HCT116 (cell line): Measurements from ENCODE around the gene IFI16. TPM values are rescaled to one million over a fixed set of nuclear protein-coding genes. Genes with fewer than 3 reads are reported as not detected.

Experiments used
- ATAC-seq: fragments of 200-7000 bp; cut with Tn5 transposase; 2 replicates; pipeline ENCODE4 v1.9.1; 2020; ENCODE audit warnings: mild to moderate bottlenecking, moderate library complexity
- BruUV-seq: library from RNA; stranded (reverse); fragments of 400-500 nt; replicated peaks from 2 replicates; lab custom pipeline; 2021; lab: Mats Ljungman, UMichigan
- CTCF ChIA-PET: fragments of 300-600 bp; sonication (Branson Sonifier 250); formaldehyde crosslinking; loops from one replicate; lab custom pipeline; 2021; ENCODE audit warnings: antibody characterized with exemption; lab: Charles Lee
- POLR2A ChIA-PET: fragments of 300-600, 350-600 bp; sonication (Branson Sonifier 250); formaldehyde crosslinking; loops from one replicate; lab custom pipeline; 2021; ENCODE audit warnings: antibody characterized with exemption; lab: Charles Lee
- RAD21 ChIA-PET, 2 experiments: fragments of 300-600 bp; sonication (Branson Sonifier 250); formaldehyde crosslinking; loops; one replicate each; lab custom pipeline; 2023; ENCODE audit warnings: low total read pairs in 2 of 2; ENCODE audit not compliant: uncharacterized antibody in 2 of 2, unreplicated experiment in 2 of 2, low non-redundant PET in 1 of 2; lab: Charles Lee
- DNase-seq: peaks from one replicate; pipeline ENCODE4 v3.0.0-alpha.2; 2010; ENCODE audit warnings: low read depth, low spot score
- H2AFZ ChIP-seq: fragments of 200-600 bp; shearing (Covaris generic), sonication (generic); 2 replicates; pipeline ENCODE4 v1.6.1; 2017; ENCODE audit warnings: low read depth, mixed run types, mixed read lengths, antibody characterized with exemption, low read length; ENCODE audit not compliant: poor library complexity, severe bottlenecking
- H3K27ac ChIP-seq: 2 replicates; pipeline ENCODE4 v1.5.1; 2012; ENCODE audit warnings: low read depth, low read length
- H3K27me3 ChIP-seq: fragments of 200-600 bp; sonication (generic); 2 replicates; pipeline ENCODE4 v1.6.1; 2016; ENCODE audit warnings: mixed run types, low read length, mixed read lengths; ENCODE audit not compliant: insufficient read depth
- H3K36me3 ChIP-seq, 2 experiments: fragments of 200-500 bp in 1 of 2; fragments of 200-600 bp in 1 of 2; sonication (Bioruptor generic) in 1 of 2; sonication (generic) in 1 of 2; 2 replicates each; pipeline versions ENCODE4 v1.5.1 to v1.6.1; 2014 to 2016; ENCODE audit warnings: low read length in 2 of 2, inconsistent platforms in 1 of 2, mixed read lengths in 1 of 2, mixed run types in 1 of 2; ENCODE audit not compliant: insufficient read depth in 2 of 2, control insufficient read depth in 1 of 2
- H3K4me1 ChIP-seq, 2 experiments: fragments of 200-600 bp in 1 of 2; sonication (generic) in 1 of 2; 2 replicates each; pipeline versions ENCODE4 v1.5.1 to v1.6.1; 2012 to 2017; ENCODE audit warnings: low read length in 2 of 2, inconsistent platforms in 1 of 2, mild to moderate bottlenecking in 1 of 2, mixed read lengths in 1 of 2, mixed run types in 1 of 2, moderate library complexity in 1 of 2; ENCODE audit not compliant: insufficient read depth in 2 of 2, control insufficient read depth in 1 of 2
- H3K4me2 ChIP-seq: fragments of 200-600 bp; sonication (generic); 2 replicates; pipeline ENCODE4 v1.6.1; 2017; ENCODE audit warnings: mixed run types, low read length, mixed read lengths
- H3K4me3 ChIP-seq, 2 experiments: fragments of 200-600 bp in 1 of 2; sonication (generic) in 1 of 2; replicated peaks in 1 of 2; 2 replicates each; pipeline ENCODE4 v1.5.1; 2011 to 2016; ENCODE audit warnings: low read length in 2 of 2, control low read depth in 1 of 2, low read depth in 1 of 2, mild to moderate bottlenecking in 1 of 2, mixed read lengths in 1 of 2, mixed run types in 1 of 2
- H3K79me2 ChIP-seq: fragments of 200-600 bp; sonication (generic); 2 replicates; pipeline ENCODE4 v1.6.1; 2017; ENCODE audit warnings: mild to moderate bottlenecking, mixed run types, low read length, moderate library complexity, mixed read lengths; ENCODE audit not compliant: insufficient read depth
- H3K9ac ChIP-seq: fragments of 200-600 bp; sonication (generic); 2 replicates; pipeline ENCODE4 v1.6.1; 2016; ENCODE audit warnings: low read length, mixed read lengths
- H3K9me2 ChIP-seq: fragments of 200-600 bp; sonication (generic), shearing (Covaris generic); 2 replicates; pipeline ENCODE4 v1.6.1; 2017; ENCODE audit warnings: mixed run types, mild to moderate bottlenecking, moderate library complexity; ENCODE audit not compliant: insufficient read depth
- H3K9me3 ChIP-seq, 2 experiments: fragments of 200-500 bp in 1 of 2; fragments of 200-600 bp in 1 of 2; sonication (Bioruptor generic) in 1 of 2; sonication (generic) in 1 of 2; 2 replicates each; pipeline ENCODE4 v1.6.1; 2014 to 2017; ENCODE audit warnings: low read length in 2 of 2, mixed read lengths in 2 of 2, inconsistent platforms in 1 of 2, low read depth in 1 of 2, mild to moderate bottlenecking in 1 of 2, mixed run types in 1 of 2, moderate library complexity in 1 of 2; ENCODE audit not compliant: control insufficient read depth in 1 of 2, insufficient read depth in 1 of 2
- H4K20me1 ChIP-seq: fragments of 200-600 bp; sonication (generic), shearing (Covaris generic); 2 replicates; pipeline ENCODE4 v1.6.1; 2017; ENCODE audit warnings: mixed run types, mild to moderate bottlenecking, moderate library complexity; ENCODE audit not compliant: insufficient read depth
- CBX3 ChIP-seq: IDR thresholded peaks from 2 replicates; pipeline ENCODE4 v1.6.1; 2012; ENCODE audit warnings: low read depth
- CEBPB ChIP-seq: IDR thresholded peaks from 2 replicates; pipeline ENCODE4 v1.6.1; 2012; ENCODE audit warnings: low read depth
- ELF1 ChIP-seq: IDR thresholded peaks from 2 replicates; pipeline ENCODE4 v1.6.1; 2012; ENCODE audit warnings: low read depth, borderline replicate concordance
- EZH2 ChIP-seq: fragments of 200-600 bp; sonication (generic); IDR thresholded peaks from 2 replicates; pipeline ENCODE4 v1.6.1; 2017; ENCODE audit warnings: antibody characterized with exemption, mixed run types
- EZH2phosphoT487 ChIP-seq: fragments of 200-600 bp; IDR thresholded peaks from 2 replicates; pipeline ENCODE4 v1.6.1; 2018; ENCODE audit warnings: antibody characterized with exemption, borderline replicate concordance
- FOSL1 ChIP-seq: IDR thresholded peaks from 2 replicates; pipeline ENCODE4 v1.6.1; 2012; ENCODE audit warnings: low read depth
- SIN3A ChIP-seq: IDR thresholded peaks from 2 replicates; pipeline ENCODE4 v1.6.1; 2012; ENCODE audit warnings: low read depth
- TCF7L2 ChIP-seq: IDR thresholded peaks from 2 replicates; pipeline ENCODE4 v1.7.0; 2011; ENCODE audit warnings: borderline replicate concordance, inconsistent platforms; ENCODE audit not compliant: insufficient read depth, insufficient read length; ENCODE audit errors: extremely low read depth
- YY1 ChIP-seq: IDR thresholded peaks from 2 replicates; pipeline ENCODE4 v1.6.1; 2011; ENCODE audit warnings: low read length, low read depth, moderate library complexity, mild to moderate bottlenecking; ENCODE audit not compliant: insufficient replicate concordance; ENCODE audit errors: extremely low read depth
- ZNF274 ChIP-seq: fragments of 200-500 bp; sonication (Bioruptor generic); IDR thresholded peaks from 2 replicates; pipeline ENCODE4 v1.6.1; 2014; ENCODE audit warnings: mild to moderate bottlenecking, low read depth, low read length, inconsistent platforms
- intact Hi-C: fragments of 100-400 bp; cut with micrococcal nuclease; formaldehyde crosslinking; loops from 2 replicates; pipeline ENCODE4 v1.10.0; 2022
- total RNA-seq: library from RNA; stranded (reverse); gene quantifications from one replicate; pipeline ENCODE4 v1.2.1, GENCODE V29; 2021; ENCODE audit not compliant: unreplicated experiment
- TF ChIP-seq, protein P1 (sequence below): IDR thresholded peaks from 2 replicates; pipeline ENCODE4 v1.6.1; 2012; ENCODE audit warnings: low read depth

IFI16 gene
- total RNA-seq, 1 experiment from 2014 or later: 1.6 TPM

DNA sequence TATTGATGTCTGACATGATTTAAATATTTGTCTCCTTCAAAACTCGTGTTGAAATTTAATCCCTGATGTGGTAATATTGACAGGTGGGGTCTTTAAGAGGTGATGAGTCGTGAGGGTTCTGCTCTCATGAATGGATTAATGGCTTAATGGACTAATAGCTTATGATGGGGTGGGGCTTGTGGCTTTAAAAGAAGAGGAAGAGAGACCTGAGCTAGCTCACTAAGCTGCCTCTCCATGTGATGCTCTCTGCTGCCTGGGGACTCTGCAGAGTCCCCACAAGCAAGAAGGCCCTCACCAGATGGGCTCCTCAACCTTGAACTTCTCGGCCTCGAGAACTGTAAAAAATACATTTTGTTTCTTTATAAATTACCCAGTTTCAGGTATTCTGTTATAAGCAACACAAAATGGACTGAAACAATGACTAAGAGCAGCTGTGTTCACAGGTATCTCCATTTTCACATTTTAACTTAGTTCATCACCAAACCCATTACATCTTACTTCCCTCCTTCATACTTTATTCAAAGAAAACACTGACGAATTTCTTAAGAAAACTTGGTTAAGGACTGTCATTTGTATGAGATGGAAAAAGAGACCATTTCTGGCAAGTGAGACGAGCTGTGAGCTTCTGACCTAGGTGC, 79.0 kb downstream of the IFI16 start:
- no peaks in the 10 kb centered on the region for H4K20me1 ChIP-seq
- H3K9me2 ChIP-seq: no peaks in the 10 kb centered on the region
- TF ChIP-seq YY1: no peak
- TF ChIP-seq CBX3: no peak
- TF ChIP-seq CEBPB: no peak
- TF ChIP-seq, protein P1, sequence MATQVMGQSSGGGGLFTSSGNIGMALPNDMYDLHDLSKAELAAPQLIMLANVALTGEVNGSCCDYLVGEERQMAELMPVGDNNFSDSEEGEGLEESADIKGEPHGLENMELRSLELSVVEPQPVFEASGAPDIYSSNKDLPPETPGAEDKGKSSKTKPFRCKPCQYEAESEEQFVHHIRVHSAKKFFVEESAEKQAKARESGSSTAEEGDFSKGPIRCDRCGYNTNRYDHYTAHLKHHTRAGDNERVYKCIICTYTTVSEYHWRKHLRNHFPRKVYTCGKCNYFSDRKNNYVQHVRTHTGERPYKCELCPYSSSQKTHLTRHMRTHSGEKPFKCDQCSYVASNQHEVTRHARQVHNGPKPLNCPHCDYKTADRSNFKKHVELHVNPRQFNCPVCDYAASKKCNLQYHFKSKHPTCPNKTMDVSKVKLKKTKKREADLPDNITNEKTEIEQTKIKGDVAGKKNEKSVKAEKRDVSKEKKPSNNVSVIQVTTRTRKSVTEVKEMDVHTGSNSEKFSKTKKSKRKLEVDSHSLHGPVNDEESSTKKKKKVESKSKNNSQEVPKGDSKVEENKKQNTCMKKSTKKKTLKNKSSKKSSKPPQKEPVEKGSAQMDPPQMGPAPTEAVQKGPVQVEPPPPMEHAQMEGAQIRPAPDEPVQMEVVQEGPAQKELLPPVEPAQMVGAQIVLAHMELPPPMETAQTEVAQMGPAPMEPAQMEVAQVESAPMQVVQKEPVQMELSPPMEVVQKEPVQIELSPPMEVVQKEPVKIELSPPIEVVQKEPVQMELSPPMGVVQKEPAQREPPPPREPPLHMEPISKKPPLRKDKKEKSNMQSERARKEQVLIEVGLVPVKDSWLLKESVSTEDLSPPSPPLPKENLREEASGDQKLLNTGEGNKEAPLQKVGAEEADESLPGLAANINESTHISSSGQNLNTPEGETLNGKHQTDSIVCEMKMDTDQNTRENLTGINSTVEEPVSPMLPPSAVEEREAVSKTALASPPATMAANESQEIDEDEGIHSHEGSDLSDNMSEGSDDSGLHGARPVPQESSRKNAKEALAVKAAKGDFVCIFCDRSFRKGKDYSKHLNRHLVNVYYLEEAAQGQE: no peak
- no peak for TF ChIP-seq ELF1
- TF ChIP-seq SIN3A: no peak
- TF ChIP-seq EZH2phosphoT487: no peak
- no peak for TF ChIP-seq EZH2
- TF ChIP-seq TCF7L2: no peak
- no peak for TF ChIP-seq ZNF274
- TF ChIP-seq FOSL1: no peak
- no peak overlapping the region for H3K4me3 ChIP-seq
- H3K27ac ChIP-seq: no peak overlapping the region
- no peaks in the 10 kb centered on the region for H3K9me3 ChIP-seq
- no peaks in the 10 kb centered on the region for H3K36me3 ChIP-seq
- H3K4me2 ChIP-seq: no peak overlapping the region
- no peaks in the 10 kb centered on the region for H3K27me3 ChIP-seq
- BruUV-seq: no TSS peak
- H3K4me1 ChIP-seq: no peaks in the 10 kb centered on the region
- no peak overlapping the region for H2AFZ ChIP-seq
- POLR2A ChIA-PET: no interaction called here
- DNase-seq: no peak
- RAD21 ChIA-PET: no interaction called here
- intact Hi-C loops: no loop called here
- H3K79me2 ChIP-seq: no peaks in the 10 kb centered on the region
- no peak overlapping the region for H3K9ac ChIP-seq
- no peak for ATAC-seq
- CTCF ChIA-PET: interaction anchor here (0.9 kb wide), 1 partner anchor 44 kb away, joined by 3 read pairs; no protein-coding TSS in a partner anchor
